HS-27A (cell line): ENCODE results near the gene MSX2.

Experiments used
- DNase-seq: peaks from one replicate; pipeline ENCODE4 v3.0.0-alpha.2; 2012; ENCODE audit warnings: low read depth, missing footprints

Gene MSX2

DNA sequence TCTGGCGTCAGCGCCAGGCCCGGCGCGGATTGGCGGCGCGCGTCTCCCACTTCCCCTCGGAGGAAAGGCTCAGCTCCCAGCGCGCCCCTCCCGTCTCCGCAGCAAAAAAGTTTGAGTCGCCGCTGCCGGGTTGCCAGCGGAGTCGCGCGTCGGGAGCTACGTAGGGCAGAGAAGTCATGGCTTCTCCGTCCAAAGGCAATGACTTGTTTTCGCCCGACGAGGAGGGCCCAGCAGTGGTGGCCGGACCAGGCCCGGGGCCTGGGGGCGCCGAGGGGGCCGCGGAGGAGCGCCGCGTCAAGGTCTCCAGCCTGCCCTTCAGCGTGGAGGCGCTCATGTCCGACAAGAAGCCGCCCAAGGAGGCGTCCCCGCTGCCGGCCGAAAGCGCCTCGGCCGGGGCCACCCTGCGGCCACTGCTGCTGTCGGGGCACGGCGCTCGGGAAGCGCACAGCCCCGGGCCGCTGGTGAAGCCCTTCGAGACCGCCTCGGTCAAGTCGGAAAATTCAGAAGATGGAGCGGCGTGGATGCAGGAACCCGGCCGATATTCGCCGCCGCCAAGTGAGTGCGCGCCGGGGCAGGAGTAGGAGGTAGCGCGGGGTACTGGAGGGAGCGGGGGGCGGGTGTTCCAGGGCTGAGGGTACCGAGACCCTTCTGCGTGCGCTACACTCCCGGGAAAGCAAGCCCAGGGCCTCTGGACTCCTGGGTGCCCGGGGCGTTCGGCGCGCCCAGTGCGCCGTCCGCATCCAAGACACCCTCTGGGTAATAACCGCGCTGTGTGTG is at the start of gene MSX2:
TSS of gene MSX2 (plus strand) at position 99 of the 777 bp plus-strand sequence. CDS start at position 177, 78 bp downstream.
- DNase-seq: no peak

DNA sequence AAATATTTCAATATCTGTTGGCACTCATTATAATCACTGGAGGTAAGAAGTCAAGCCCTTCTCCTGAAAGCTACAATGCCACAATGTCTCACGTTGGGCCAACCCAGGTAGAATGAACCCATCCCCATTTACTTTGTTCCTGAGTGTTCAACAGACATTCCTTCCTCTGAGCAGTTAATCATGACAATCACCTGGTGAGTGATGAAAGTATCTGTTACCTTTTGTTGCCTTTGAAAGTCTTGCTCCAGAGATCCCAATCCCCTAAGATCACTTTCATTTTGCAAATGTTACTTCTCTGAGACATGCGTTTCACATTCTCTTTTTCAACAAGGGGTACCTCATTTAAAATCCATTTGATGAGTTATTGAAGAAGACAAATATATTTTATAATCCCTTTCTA is 49.3 kb upstream of the MSX2 start:
- DNase-seq: no peak

DNA sequence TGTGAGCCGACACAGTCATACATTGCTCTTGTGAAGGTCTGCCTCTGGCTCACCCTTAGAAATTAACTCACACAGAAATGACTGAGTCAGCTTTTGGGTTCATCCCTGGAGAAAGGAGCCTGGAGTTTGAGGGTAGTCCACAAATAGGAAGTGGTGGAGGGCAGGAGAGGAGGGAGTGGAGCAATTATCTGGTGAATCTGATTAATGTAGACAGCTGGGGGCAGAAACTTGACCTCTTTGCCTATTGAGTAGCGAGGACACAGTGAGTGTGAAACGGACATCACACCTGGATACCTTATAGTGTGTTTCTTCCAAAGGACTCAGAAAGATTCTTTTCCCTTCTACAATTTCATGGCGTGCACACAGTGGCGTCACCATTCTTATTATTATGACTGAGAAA is 48.5 kb upstream of the MSX2 start:
- DNase-seq: no peak

DNA sequence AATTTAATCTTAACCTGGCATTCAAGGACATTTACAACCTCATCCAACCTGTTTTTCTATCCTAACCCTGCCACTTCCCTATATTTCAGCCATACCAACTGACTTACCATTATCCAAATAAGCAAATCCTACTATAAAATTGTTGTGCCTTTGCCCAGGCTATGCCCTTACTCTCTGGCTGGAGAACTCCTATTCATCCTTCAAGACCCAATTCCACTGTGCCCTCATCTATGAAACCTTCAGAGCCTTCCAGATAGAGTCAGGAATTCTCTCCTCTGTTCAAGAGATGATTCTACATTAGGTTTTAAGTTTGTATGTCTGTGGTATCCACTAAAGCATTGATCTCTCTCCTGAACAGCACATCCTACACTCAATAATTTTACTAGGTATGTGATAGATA is 46.3 kb upstream of the MSX2 start:
- DNase-seq: no peak

DNA sequence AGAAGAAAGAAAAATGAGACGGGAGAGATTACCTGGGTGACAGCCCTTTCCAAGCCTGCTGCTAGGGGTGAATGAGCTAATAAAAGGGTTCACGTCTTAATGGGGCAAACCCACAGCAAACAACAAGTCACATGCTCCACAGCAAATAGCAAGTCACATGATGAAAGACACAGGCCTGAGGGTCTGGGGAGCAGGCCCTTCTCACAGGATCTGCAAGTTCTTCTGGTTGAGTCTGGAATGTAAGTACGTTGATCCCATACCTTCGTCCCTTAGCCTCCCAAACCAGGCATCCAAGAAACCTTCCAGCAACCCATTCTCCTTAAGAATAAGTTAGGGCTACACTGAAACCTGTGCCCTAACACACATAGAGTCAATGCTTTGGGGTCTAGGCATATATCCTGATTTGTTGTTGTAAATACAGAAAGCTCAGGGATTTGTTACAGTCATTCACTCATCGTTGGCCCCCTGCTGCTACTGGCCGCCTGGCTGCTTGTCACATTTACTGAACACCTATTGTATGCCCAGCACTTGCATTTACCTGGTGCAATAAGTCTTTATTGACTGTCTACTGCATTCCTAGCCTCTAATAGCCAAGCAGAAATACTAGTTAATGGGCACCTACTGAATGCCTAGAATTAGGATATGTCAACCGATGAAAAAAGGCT is 43.3 kb upstream of the MSX2 start:
- DNase-seq: no peak

DNA sequence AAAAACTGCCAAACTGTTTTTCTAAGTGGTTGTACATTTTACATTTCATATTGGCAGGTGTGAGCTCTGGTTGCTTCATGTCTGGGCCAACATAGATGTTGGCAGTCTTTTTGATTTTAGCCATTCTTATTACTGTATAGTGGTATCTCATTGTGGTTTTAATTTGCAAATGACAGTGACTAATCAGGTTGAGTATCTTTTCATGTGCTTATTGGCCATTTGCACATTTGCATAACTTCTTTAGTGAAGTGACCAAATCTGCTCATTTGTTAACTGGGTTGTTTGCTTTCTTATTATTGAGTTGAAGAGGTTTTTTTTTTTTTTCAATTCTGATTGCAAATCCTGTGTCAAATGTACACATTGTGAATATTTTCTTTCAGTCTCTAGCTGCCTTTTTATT is 36.9 kb upstream of the MSX2 start:
- no peak for DNase-seq

DNA sequence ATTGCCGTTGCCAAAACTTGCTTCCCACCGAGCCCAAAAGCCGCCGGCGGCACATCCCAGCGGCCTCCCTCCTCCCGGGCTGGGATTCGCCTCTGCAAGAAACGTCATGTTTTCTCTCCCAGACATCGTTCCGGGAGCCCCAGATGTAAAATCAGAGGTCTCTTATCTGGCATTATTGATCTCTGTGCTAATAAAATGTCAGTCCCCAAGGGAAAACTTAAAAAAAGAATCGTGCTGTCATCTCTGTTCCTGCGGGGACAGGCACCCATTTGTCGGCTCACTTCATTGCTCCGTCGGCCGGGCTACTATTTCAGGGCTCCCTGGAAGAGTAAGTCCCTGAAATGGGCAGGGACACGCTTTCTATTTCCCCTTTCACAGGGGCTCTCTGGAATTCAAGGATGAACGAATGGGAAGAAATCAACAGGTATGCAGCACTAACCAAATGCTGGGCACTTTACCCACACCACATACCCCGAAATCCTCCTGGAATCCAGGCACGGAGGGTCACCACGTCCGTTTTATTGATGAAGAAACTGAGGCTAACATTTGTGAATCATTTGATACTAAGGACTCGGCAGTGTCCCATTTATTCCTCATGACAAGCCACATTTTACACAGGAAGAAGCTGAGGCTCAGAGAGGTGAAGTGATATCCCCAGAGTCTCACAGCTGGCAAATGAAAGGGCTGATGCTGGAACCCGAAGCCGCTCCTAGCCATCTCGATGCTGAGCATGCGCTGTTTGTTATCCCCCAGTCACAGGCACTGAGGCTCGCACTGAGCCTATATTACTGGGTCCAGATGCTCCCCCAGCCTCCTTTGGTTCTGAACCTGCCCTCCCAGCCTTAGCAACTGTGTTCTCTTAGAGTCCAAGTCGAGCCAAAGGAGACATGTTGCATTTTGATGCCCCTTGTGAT is 35.7 kb upstream of the MSX2 start:
- no peak for DNase-seq

DNA sequence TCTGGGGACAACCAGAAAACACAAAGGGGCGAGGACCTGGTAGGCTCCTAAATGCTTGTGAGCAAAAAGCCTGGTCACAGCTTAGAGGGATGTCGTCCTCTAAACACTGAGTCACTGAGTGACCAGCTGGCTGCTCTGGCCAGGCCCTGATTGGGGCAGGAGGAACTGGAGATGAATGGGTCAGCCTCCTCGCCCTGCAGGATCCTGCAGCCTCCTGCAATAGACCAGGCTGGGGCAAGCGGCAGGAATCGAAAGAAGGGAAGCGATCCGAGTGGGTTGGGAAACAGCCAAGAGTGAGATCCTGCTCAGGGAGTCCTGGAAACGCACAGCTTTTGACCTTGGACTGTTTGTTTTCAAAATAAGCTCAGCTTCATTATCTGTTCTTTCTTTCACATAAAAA is 34.1 kb upstream of the MSX2 start:
- DNase-seq: no peak

DNA sequence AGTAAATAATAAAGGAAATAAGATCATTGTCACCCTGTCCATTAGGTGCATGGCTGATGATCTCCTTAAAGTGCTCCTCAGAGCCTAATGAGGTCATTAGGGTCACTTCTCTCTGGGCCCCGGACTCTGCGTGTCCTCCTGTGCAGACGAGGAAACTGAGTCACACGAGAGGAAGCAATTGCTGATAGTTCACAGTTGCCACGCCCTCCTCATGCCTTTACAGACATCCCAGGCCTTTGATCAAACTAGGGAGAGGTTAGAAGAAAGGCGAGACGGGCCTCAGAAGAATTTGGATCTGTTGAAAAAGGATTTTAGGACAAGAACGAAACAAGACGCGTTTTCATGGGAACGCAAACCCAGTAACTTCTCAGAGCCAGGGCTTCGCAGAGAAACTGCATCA is 32.0 kb upstream of the MSX2 start:
- no peak for DNase-seq

DNA sequence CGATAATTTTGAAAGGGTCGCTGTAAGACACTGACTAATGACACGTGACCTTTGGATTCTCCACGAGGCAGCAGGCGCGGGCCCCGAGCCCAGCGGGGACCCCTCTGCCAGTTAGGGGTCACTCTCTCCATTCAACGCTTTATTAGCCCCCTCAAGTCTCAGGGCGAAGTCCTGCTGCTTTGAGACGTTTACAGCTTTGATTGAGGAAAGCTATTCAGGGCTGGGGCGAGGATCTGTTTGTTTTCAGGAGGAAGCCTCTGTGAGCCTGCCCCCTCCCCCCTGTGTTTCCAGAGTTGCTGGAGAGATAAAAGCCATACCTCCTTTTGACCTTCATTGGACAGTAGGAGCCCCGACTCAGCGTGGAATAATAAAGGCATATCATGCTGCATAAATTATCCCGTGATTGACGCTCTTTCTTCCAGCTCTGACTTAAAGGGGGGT is 31.4 kb upstream of the MSX2 start:
- no peak for DNase-seq

DNA sequence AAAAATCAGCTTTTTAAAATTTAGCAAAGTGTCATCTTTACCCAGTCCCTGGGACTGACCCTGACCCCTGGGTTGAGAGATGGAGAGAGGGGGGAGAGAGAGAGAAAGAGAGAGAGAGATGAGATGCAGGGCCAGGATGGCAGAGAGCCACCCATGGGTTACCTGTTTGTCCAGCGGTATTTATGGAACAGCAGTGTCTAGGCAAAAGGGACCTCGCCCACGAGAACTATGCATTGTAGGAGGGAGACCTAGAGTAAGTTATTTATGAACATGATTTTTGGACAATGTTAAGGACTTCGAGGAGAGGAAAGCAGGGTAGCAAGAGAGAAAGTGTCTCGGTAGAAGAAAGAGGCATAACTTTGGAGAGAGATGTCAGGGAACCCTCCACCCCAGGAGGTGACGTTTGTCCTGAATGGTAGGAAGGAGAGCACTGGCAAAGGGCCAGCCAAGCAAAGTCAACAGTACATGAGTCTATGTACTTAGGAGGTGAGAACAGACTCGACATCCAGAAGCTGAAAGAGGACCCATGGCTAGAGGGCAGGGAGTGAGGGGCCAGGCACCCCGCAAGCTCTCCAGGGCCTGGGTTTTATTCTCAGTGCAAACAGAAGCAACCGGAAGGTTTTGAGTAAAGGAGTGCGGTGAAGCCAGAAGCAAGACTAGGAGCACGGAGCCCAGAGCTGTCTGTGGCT is 30.5 kb upstream of the MSX2 start:
- no peak for DNase-seq

DNA sequence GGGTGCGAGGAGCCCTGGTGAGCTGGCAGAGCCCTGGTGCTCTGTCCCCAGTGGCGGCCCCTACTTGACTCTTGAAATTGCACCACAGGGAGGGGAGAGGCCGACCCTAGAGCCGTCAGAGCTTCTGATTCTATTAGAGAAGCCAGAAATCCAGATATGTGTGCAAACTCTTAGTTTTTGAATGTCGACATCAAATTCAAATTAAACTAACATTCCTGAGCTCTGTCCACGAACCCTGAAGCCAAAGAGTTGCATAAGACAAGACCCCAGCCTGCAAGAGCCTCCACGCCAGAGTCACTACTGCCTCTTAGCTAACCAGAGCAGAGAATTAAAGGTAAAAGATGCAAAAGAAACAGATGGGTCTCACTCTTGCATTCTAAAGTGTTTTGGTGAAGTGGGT is 29.8 kb upstream of the MSX2 start:
- DNase-seq: no peak

DNA sequence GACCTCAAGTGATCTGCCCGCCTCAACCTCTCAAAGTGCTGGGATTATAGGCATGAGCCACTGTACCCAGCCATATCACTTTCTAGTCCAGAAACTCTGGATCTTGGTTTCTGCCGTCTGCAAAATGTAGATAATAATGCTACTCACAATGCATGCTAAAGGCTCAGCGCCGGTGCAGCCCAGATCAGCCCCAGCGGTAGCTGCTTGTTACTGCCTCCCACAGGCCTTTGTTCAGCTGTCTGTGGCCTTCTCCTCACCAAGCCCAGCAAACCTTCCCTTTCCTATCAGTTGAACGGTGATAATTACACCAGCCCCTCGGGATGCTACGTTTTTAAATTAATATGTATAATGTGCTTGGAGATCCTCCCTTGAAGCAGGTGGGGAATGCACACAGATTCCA is 26.2 kb upstream of the MSX2 start:
- no peak for DNase-seq

DNA sequence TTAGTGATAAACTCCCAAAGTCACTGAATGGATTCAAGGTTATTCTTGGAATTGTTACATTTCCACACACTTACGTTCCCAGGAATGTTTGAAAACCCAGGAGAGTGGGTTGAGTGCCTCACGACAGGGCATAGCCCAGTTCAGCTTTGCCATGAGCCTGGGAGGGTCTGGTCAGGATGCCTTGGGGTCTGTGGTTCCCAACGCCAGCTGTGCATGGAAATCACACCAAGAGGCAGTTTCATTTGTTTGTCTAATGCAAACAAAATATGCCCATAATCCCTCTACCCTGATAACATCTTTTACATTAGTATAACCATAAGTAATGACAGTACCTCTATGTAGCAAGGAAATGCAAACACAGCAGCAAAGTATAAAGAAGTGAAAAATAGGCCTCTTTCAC is 25.3 kb upstream of the MSX2 start:
- no peak for DNase-seq

DNA sequence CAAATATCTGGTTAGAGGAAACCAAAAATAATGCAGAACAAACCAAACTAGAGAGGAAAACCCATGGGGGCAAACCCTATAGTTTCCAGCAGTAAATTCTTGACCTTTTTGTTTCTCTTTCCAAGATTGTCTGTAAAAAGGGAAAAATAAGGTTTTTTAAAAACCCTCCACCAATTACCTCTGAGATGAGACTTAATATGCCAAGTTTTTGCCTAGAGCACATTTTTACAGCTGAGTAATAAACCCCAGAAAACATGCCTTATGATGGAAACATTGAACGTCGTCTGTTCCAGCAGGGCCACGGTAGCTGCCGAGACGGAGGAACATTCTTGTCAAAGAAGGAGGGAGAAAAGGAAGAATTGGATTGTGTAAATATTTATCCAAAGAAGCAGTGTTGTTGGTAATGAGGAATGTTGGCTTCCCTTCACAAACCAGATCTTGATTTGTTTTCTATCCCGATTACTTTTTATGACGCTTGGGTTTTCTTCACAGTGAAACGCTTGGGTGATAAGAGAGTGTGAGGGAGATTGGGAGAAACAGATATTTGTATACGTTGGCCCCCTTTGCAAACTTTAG is 17.3 kb upstream of the MSX2 start:
- no peak for DNase-seq

DNA sequence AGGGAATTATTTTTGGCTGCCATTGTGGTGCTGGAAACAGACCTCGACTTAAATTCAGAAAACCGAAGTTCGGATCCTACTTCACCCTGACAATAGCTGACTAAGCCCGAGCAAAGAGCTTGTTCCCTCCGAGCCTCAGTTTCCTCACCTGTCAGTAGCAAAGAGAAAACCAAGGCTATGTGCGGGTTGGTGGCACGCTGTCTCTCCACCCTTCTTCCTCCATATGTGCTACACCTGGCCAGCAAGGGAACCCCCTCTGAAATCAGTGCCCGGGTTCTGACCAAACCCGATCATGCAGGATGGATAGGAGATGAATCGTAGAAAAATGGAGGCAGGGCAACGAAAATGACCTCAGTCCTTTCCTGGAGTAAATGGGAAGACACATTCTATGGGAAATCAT is 16.7 kb upstream of the MSX2 start:
- no peak for DNase-seq

DNA sequence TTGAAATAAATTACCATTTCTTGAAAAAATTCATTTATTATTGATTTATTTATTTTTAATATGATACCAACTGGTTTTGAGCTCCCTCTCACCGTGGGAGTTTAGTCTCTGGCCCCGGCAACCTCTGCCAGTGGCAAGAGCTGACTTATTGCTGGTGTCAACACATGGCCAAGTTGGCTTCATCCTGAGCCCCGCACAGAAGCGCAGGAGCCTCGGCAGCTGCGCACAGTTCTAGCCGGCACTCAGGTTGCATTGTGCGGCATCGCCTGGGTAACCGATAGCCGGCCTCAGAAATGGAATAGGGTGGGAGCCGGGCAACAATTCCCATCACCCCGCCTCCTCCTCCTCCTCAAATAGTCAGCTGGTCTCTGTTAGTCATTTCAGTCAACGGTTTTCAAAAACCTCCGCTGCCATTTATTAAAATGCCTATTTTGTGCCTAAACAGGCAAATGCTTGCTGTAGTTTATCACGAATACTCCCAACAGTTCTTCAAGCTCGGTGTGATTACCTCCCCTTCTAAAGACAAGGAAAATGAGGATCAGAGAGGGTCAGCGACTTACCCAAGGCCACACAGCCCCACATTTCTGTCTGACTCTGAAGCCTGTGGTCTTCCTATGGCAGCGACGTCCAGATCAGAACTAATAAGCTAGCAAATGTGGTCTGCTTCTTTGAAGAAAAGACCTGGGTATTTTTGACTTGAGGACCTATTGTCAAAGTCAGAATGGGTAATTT is 15.7 kb upstream of the MSX2 start:
- no peak for DNase-seq

DNA sequence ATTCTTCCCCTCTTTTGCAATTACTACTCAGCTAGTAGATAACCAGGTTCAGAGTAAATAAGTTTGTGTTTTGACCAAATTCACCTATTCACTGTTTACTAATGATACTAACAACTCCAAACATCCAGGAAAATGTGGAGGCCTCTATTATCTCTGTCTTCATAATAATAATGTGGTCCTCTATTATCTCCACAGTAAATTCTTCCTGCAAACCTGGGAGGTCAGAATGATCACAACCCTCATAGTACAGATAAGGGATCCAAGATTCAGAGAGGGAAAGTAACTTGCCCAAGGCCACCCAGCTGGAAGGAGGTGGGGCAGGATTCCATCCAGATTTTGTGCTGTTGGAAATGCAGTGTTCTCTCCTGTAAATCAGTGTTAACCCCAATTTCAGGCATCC is 9.6 kb upstream of the MSX2 start:
- DNase-seq: no peak

DNA sequence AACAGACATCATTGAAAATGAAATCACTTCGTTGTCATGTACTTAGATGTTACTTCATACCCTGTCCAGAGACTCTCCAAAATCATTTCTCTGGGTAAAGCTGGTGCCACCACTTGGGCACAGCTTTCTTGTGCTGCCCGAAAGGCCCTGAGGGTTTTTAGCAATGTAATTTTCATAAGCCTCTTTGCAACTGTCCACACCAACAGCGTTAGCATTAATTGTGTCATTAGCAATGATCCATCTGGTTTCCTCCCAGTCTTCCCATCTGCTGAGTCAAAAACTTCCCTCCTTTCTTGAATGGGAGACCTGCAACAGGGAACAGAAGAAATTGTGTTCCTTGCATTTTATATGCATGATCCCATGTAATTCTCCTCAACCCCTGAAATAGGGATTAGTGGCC is 8.6 kb upstream of the MSX2 start:
- no peak for DNase-seq

DNA sequence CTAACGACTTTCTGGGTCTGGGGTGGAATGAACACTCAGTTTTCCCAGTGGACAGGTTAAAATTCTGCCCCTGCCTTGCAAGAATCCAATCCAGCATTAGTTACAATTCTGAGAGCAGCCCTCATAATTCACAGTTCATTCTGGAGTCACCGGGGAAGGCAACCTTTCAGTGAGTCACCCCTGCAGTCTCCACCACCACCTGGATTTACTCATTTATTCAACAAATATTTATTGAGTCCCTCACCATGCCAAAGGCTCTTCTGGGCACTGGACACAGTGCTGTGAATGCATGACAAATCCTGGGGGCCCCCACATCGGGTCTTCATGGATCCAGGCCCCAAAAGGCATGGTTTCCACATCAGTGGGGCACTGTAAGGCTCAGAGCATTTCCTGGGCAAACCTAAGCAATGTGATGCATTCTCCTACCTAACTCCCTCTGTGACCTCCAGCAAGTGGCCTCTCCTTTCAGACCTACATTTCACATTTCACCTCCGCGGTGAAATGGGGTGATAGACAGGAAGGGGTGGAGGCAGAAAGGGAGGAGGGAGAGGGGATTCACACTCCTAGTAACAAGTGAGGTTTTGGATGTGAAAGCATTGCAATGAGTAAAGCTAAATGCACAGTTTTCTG is 6.4 kb upstream of the MSX2 start:
- DNase-seq: no peak
